Stromal cell of bone marrow (primary cell): ENCODE measurements around the gene ABHD11.
"Not testable (repeated sequence)": the region's sequence is repeated elsewhere in the genome, so short reads cannot be mapped to it uniquely, and the experiment has no call there.

Source experiments
- DNase-seq: peaks from one replicate; pipeline ENCODE4 v3.0.0-alpha.2; 2012; ENCODE audit warnings: low read depth

Gene ABHD11

GRCh38 chr7:73738612-73739386 is at the start of gene ABHD11:
Gene ABHD11, minus strand, starts transcription at chr7:73738802. Its CDS starts 32 bp downstream, at chr7:73738770.
- peak; percentile 84 for DNase-seq

- not testable (repeated sequence) for DNase-seq
Observed at GRCh38 chr7:73787786-73788048, 49.1 kb upstream of the ABHD11 start.

DNA sequence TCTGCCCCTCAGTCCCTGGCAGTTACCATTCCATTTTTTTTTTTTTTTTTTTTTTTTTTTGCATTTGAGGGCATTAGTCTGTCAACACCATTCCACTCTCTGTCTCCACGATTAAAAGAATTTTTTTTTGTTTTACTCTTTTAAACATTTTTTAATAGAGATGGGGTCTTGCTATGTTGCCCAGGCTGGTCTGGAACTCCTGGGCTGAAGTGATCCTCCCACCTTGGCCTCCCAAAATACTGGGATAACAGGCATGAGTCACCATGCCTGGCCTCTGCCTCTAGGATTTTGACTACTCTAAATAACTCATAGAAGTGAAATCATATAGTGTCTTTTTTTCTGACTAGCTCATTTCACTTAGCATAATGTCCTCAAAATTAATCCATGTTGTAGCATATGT is 48.0 kb upstream of the ABHD11 start:
- no peak for DNase-seq

DNA sequence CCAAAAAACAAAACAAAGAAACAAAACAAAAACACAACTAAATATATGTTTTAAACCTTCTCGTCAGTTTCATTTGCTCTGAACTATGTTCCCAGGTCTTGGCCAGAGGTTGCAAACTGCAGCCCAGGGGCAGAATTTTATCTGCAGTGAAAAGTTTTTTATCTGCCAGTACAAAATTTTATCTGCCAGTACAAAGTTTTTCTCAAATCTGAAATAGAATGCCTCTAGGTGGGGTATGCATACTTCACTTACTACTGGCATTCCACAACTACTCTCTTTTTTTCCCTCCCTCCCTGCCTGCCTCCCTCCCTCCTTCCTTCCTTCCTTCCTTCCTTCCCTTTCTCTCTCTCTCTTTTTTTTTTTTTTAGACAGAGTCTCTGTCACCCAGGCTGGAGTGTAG is 40.9 kb upstream of the ABHD11 start:
- DNase-seq = no peak

DNA sequence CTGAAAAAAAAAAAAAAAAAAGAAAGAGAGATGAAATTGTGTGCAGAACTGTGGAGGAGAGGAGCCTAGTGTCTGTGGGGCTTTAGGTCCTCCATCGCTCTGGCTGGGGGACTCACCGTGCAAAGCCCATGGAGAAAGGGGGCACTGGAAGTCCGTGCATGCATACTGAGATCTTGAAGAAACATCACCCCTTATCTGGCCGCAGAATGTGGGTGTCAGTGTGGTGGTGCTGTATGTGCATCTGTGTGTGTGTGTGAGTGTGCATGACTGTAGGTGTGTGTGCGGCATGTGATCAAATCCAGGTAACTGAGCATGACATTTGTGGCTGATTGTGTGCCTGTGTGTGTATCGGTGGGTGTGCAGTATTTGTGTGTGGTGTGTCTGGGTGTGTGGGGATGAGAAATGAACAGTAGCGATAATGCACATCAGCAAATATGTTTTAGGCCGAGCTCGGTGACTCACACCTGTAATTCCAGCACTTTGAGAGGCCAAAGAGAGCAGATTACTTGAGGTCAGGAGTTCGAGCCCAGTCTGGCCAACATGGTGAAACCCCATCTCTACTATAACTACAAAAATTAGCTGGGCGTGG is 40.3 kb upstream of the ABHD11 start:
- DNase-seq = no peak

GRCh38 chr7:73774923-73775322 is 36.3 kb upstream of the ABHD11 start:
- no peak for DNase-seq

DNA sequence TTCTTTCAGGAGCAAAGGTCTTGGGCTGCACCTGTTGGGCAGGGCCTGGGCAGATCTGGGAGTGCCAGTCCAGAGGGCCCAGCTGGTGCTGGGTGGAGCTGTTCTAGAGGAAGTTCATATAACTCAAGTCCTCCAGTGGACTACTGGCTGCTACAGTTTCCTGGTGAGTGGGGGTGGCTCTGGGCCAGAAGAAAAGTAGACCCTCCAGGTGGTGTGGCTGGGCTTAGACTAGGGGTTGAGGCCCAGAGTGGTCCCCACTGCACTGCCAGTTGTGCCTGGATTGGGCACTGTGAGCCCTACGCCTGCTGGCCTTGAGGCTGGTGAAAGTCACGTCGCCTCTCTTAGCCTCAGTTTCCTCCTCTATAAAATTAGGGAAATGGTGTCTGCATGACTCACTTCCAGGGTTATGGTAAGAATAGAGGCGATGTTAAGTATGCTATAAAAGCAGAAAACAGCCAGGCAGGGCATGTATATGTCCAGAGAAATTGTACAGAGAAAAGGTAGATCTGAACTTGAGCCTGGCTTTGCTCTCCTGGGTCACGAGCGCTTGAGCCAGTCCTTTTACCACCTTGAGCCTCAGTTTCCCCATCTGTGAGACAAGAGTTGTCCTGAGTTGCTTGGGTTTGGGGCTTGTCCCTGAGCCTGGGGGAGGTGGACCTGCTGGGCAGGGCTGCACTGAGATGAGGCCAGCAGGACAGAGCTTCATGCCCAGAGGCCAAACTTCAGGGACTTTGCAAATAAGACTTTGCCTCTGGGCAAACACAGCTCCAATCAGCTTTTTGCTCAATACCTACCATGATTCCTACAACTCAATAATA is 35.3 kb upstream of the ABHD11 start:
- no peak for DNase-seq

GRCh38 chr7:73770860-73771670 is 32.5 kb upstream of the ABHD11 start:
- DNase-seq = no peak

DNA sequence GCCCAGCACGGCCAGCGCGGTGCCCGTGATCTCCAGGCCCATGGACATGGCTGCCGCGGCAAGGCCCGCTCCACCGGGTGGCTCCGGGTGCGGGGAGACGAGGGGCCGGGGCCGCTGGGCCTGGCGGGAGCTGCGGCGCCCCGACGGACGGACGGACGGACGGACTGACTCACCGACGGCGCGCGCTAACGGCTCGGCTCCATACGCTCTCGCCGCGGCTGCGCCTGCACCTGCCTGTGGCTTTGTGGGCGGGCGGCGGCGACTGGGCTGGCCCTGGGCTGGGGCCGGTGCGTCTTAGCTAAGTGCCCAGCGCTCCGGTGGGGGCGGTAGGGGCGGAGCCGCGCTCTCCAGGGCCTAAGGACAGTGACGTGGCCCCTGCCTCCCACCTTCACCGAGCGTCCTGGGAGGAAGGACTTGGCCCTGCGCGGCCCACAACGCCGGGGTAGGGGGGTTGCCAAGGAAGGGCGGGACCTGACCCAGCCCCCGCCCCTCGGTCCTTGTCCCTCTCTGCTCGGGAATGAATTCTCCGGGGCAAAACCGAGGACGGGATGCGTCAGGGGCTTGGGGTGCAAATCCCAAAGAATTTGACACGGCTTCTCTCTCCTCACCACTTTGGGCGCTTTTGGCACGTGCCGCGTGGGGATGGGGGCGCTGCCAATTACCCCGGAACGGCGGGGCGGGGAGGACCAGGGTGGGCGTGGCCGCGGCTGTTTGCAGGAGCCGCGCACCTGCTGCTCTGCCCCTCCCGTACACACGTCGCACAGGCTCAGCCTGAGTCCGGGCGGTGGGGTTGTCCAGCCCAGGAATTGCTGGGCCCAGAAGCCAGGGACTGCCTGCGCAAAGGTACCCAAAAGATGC is 31.6 kb upstream of the ABHD11 start, which contains the start of gene CLDN3:
Gene CLDN3, minus strand, starts transcription at position 269 of the 858 bp plus-strand sequence. Its CDS starts 221 bp downstream, at position 48.
- DNase-seq = no peak

DNA sequence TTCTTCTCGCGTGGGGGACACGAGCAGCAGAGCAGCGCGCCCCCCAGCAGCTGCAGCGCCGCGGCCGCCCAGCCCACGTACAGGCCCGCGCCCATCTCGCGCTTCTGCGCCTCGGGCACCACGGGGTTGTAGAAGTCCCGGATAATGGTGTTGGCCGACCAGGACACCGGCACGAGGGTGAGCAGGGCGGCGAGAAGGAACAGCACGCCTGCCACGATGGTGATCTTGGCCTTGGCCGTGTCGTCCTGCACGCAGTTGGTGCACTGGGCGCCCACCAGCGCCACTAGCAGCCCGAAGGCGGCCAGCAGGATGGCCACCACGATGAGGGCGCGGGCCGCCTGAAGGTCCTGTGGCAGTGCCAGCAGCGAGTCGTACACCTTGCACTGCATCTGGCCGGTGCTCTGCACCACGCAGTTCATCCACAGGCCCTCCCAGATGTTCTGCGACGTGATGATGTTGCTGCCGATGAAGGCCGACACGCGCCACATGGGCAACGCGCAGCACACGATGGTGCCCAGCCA is 30.9 kb upstream of the ABHD11 start:
- DNase-seq = no peak

DNA sequence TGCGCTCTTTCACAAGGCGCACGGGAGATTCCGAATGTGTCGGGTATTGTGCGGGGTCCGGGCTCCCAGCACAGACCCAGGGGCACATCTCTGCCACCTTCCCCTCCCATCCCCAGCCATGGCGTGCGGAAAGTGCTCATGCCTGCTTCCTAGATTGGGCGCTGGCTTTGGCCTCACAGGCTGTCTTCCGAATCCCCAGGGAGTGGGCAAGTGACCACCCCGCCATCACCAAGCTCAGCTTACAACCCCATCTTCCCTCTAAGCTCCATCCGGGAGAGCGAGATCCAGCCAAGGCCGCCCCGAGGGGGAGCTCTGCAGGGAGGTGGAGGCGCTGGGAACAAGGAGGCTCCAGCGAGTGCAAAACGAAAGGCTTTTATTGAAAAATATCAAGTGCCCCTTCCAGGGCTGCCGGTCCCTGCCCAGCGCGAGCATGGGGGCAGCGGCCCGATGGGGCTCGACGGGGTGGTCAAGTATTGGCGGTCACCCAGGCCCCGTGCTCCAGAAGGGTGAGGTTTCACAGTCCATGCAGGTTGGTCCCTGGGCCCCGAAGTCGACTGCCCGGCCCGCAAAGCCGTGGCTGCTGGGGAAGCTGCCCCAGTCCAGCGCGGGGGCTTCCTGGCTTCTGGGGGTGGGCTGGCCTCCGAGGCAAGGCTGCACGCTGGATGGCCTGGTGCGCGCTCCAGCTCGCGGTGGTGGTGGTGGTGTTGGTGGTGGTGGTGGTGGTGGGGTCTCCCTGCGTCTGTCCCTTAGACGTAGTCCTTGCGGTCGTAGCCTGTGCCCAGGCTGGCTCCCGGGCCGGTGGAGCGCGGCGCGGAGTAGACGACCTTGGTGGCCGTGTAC is 30.3 kb upstream of the ABHD11 start:
- DNase-seq = no peak

- DNase-seq = no peak
Observed at GRCh38 chr7:73766556-73767229, 28.1 kb upstream of the ABHD11 start.

DNA sequence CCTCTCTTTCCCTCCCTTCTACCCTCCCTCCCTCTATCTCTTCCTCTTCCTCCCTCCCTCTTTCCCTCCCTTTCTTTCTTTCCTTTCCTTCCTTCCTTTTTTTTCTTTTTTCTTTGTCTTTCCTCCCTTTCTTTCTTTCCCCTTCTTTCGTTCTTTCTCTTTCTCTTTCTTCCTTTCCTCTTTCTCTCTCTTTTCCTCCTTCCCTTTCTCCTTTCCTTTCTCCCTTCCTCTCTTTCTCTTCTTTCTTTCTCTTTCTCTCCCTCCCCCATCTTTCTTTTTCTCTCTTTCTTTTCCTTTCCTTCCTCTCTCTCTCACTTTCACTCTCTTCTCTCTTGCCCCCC is 24.0 kb upstream of the ABHD11 start:
- DNase-seq = no peak

- no peak for DNase-seq
Observed at GRCh38 chr7:73761854-73762658, 23.5 kb upstream of the ABHD11 start.

DNA sequence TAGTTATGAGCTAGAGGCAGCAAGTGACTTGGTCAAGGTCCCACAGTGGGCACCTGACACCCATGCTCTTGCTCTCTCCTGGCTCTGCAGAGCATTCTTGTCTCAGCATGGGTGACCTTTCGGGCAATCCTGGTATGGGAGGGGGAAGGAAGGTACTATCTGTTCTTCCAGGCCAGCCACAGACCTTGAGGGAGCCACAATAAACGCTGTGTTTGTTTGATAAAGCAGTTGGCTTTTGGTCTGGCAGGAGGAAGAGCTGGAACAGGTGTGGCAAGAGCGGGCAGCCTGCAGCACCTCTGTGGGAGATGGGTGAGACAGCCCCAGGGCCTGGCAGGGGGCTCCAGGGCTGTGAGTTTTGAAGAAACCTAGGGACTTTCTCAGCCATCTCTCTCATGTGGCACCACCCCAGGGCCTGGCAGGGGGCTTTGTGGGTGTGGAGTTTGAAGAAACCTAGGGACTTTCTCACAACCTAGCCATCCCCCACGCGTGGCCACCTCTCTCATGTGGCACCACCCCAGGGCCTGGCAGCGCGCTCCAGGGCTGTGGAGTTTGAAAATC is 20.1 kb upstream of the ABHD11 start:
- no peak for DNase-seq

GRCh38 chr7:73749931-73750776 is 11.6 kb upstream of the ABHD11 start:
- DNase-seq = no peak

GRCh38 chr7:73746378-73746777 is 7.8 kb upstream of the ABHD11 start:
- DNase-seq = no peak
